Measurements from ENCODE around the gene CDC42BPA. TPM values are rescaled to one million over a fixed set of nuclear protein-coding genes. Genes with fewer than 3 reads are reported as not detected.
"Not testable (repeated sequence)": the region's sequence is repeated elsewhere in the genome, so short reads cannot be mapped to it uniquely, and the experiment has no call there.

The CDC42BPA gene
- total and polyA plus RNA-seq, 9 of the 15 experiments (the other 6 are each of a cell fraction or from before 2014, with no cell fraction given): 8.0 to 77.5 (median 52.1) TPM

- Histone ChIP-seq H3K4me3 (no peak overlapping the region), H3K27ac (ENCODE audit: extremely low read depth, low read depth, low read length) (no peak overlapping the region), H3K79me2 (ENCODE audit: control insufficient read depth, insufficient read depth, low read length) (no peaks in the 10 kb centered on the region), H3K9me3 (replicated peaks; ENCODE audit: control insufficient read depth, insufficient read depth, low read depth, low read length) (no peaks in the 10 kb centered on the region), H3K27me3 (ENCODE audit: control insufficient read depth in 2 of 2, insufficient read depth in 2 of 2, low read length in 2 of 2) (no peaks in the 10 kb centered on the region), H3K4me2 (ENCODE audit: insufficient read depth, low read length) (no peak overlapping the region), H3K36me3 (ENCODE audit: control insufficient read depth, insufficient read depth, low read length) (no peaks in the 10 kb centered on the region), H3K9ac (ENCODE audit: insufficient read depth in 1 of 2, low read depth in 2 of 2, low read length in 2 of 2) (no peak overlapping the region), H2AFZ (ENCODE audit: low read depth, low read length) (peak overlapping the region; percentile 47), H3K4me1 (replicated peaks in 1 of 2; ENCODE audit: control insufficient read depth in 2 of 2, insufficient read depth in 2 of 2, low read length in 2 of 2) (peaks cover 18 to 24% of the 10 kb centered on the region in 2 experiments), H4K20me1 (replicated peaks; ENCODE audit: control insufficient read depth, insufficient read depth, low read length) (no peaks in the 10 kb centered on the region), H3K9me1 (ENCODE audit: control insufficient read depth, insufficient read depth, low read length) (no peaks in the 10 kb centered on the region)
- DNase-seq (ENCODE audit: extremely low read depth in 1 of 4, low spot score in 3 of 4) (no peak), FAIRE-seq (no peak), ATAC-seq (no peak)
- ChIA-PET CTCF (ENCODE audit: low intra/inter-chr PET ratio) (no interaction called here), POLR2A (no interaction called here)
- 53% methylated on average over 4 of the region's 4 CpGs for WGBS (ENCODE audit: insufficient coverage, low coverage, missing lambda C conversion rate)
- BruUV-seq (replicated peaks): no TSS peak
- TF ChIP-seq ZNF431 (CRISPR knock-in tag; IDR thresholded peaks at IDR 0.05) (peak; percentile 44; the same call in 1 of the 2 replicates), EGR1 (conservative IDR thresholded peaks at IDR 0.05) (0 out of 2 replicates have a peak, but pooled peaks have one; percentile 32), L3MBTL2 (IDR thresholded peaks at IDR 0.05) (no peak)
- intact Hi-C loops (cut with micrococcal nuclease): no loop called here
- in situ Hi-C loops (cut with MboI): no loop called here
Measured at GRCh38 chr1:227353186-227353585, 34.9 kb upstream of the CDC42BPA start.

- ATAC-seq; DNase-seq (ENCODE audit: extremely low read depth in 1 of 4, low spot score in 3 of 4); H3K27me3 ChIP-seq (ENCODE audit: control insufficient read depth in 2 of 2, insufficient read depth in 2 of 2, low read length in 2 of 2); intact Hi-C loops (cut with micrococcal nuclease); CTCF ChIA-PET (ENCODE audit: low intra/inter-chr PET ratio); H3K4me2 ChIP-seq (ENCODE audit: insufficient read depth, low read length); H3K4me3 ChIP-seq; H3K79me2 ChIP-seq (ENCODE audit: control insufficient read depth, insufficient read depth, low read length); FAIRE-seq; H3K27ac ChIP-seq (ENCODE audit: extremely low read depth, low read depth, low read length); BruUV-seq (replicated peaks); H2AFZ ChIP-seq (ENCODE audit: low read depth, low read length); H3K9me1 ChIP-seq (ENCODE audit: control insufficient read depth, insufficient read depth, low read length); H3K9ac ChIP-seq (ENCODE audit: insufficient read depth in 1 of 2, low read depth in 2 of 2, low read length in 2 of 2); H4K20me1 ChIP-seq (replicated peaks; ENCODE audit: control insufficient read depth, insufficient read depth, low read length); H3K36me3 ChIP-seq (ENCODE audit: control insufficient read depth, insufficient read depth, low read length); in situ Hi-C loops (cut with MboI); POLR2A ChIA-PET; H3K9me3 ChIP-seq (replicated peaks; ENCODE audit: control insufficient read depth, insufficient read depth, low read depth, low read length): not testable (repeated sequence)
- H3K4me1 ChIP-seq (replicated peaks in 1 of 2; ENCODE audit: control insufficient read depth in 2 of 2, insufficient read depth in 2 of 2, low read length in 2 of 2): peaks cover 9 to 14% of the 10 kb centered on the region in 2 experiments; a peak in 4 of 5 replicates
- WGBS (ENCODE audit: insufficient coverage, low coverage, missing lambda C conversion rate): 100% methylated on average over 2 of the region's 2 CpGs
Measured at GRCh38 chr1:227352164-227352563, 33.9 kb upstream of the CDC42BPA start.
